ENCODE measurements around the gene SAV1.

Gene SAV1

DNA sequence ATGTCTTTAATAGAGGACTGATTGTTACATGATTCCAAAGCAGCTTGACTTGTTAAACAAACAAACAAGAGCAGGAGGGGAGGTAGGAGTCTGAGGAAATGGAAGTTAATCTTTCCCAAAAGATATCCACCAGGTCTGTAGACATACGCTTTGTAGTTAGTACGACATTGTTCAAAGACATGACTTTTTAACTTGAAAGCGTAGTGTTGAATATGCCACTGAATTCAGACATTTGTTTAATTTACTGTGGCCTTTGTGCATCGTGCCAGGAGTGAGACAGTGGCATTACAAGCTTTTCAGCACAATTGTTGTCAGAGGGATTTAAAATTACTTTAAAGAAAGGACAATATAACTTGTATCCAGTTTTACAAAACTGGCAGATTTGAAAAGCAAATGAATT, 53.0 kb downstream of the SAV1 start:
- ATAC-seq (ENCODE audit: insufficient read depth, low read depth) (no peak), DNase-seq (no peak)
- H3K9ac ChIP-seq (ENCODE audit: low read depth, low read length) = no peak overlapping the region
- no peak overlapping the region for H3K4me3 ChIP-seq (ENCODE audit: low read depth in 1 of 2, low read length in 2 of 2)
- no peak overlapping the region for H3K4me2 ChIP-seq (ENCODE audit: insufficient read depth, low read length)
- no peaks in the 10 kb centered on the region for H3K36me3 ChIP-seq (ENCODE audit: insufficient read depth, low read length)
- H3K27ac ChIP-seq (ENCODE audit: low read length) = no peak overlapping the region
- H3K27me3 ChIP-seq (ENCODE audit: insufficient read depth, low read length, poor library complexity) = no peaks in the 10 kb centered on the region
- TF ChIP-seq CTCF (IDR thresholded peaks at IDR 0.05; ENCODE audit: borderline replicate concordance, extremely low read depth, low read length, poor library complexity, severe bottlenecking) (no peak), EZH2 (IDR thresholded peaks at IDR 0.05; ENCODE audit: borderline replicate concordance, low read depth, low read length, severe bottlenecking) (no peak)
- no peaks in the 10 kb centered on the region for H4K20me1 ChIP-seq (ENCODE audit: insufficient read depth, low read length)
- H3K4me1 ChIP-seq (ENCODE audit: insufficient read depth, low read length) = no peaks in the 10 kb centered on the region
- no peak overlapping the region for H2AFZ ChIP-seq (ENCODE audit: low read depth, low read length)
- no peaks in the 10 kb centered on the region for H3K9me3 ChIP-seq (ENCODE audit: insufficient read depth, low read length, severe bottlenecking)
- no peaks in the 10 kb centered on the region for H3K79me2 ChIP-seq (ENCODE audit: insufficient read depth, low read length)

DNA sequence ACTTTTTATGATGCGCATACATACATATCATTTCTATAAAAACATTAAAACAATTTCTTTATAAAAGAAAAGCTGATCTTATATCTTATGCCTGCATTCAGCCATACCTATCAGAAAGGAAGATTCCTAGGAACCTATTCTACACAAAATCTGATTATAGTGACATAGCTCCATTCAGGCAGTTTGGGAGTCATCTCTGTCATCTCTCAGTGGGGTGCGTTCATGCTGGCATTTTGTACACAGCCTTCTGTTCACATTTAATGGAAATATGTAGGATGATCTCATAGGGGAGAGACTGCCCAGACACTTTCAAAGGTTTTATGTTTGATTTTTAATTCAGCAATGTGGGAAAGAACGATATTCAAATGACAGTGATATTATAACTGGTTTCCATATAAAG, 55.3 kb downstream of the SAV1 start:
- Histone ChIP-seq H3K4me1 (ENCODE audit: insufficient read depth, low read length) (no peaks in the 10 kb centered on the region), H2AFZ (ENCODE audit: low read depth, low read length) (no peak overlapping the region), H3K9me3 (ENCODE audit: insufficient read depth, low read length, severe bottlenecking) (no peaks in the 10 kb centered on the region), H3K9ac (ENCODE audit: low read depth, low read length) (no peak overlapping the region), H3K27ac (ENCODE audit: low read length) (no peak overlapping the region), H3K79me2 (ENCODE audit: insufficient read depth, low read length) (no peaks in the 10 kb centered on the region), H3K27me3 (ENCODE audit: insufficient read depth, low read length, poor library complexity) (no peaks in the 10 kb centered on the region), H3K4me3 (ENCODE audit: low read depth in 1 of 2, low read length in 2 of 2) (no peak overlapping the region), H3K4me2 (ENCODE audit: insufficient read depth, low read length) (no peak overlapping the region), H3K36me3 (ENCODE audit: insufficient read depth, low read length) (no peaks in the 10 kb centered on the region), H4K20me1 (ENCODE audit: insufficient read depth, low read length) (no peaks in the 10 kb centered on the region)
- no peak for TF ChIP-seq EZH2 (IDR thresholded peaks at IDR 0.05; ENCODE audit: borderline replicate concordance, low read depth, low read length, severe bottlenecking)
- TF ChIP-seq CTCF (IDR thresholded peaks at IDR 0.05; ENCODE audit: borderline replicate concordance, extremely low read depth, low read length, poor library complexity, severe bottlenecking) = no peak
- no peak for ATAC-seq (ENCODE audit: insufficient read depth, low read depth)
- no peak for DNase-seq

- no peak overlapping the region for H2AFZ ChIP-seq (ENCODE audit: low read depth, low read length)
- no peak overlapping the region for H3K4me2 ChIP-seq (ENCODE audit: insufficient read depth, low read length)
- H3K4me1 ChIP-seq (ENCODE audit: insufficient read depth, low read length) = no peaks in the 10 kb centered on the region
- no peak overlapping the region for H3K4me3 ChIP-seq (ENCODE audit: low read depth in 1 of 2, low read length in 2 of 2)
- ATAC-seq (ENCODE audit: insufficient read depth, low read depth) (no peak), DNase-seq (no peak)
- H3K9me3 ChIP-seq (ENCODE audit: insufficient read depth, low read length, severe bottlenecking) = no peaks in the 10 kb centered on the region
- H4K20me1 ChIP-seq (ENCODE audit: insufficient read depth, low read length) = no peaks in the 10 kb centered on the region
- no peaks in the 10 kb centered on the region for H3K36me3 ChIP-seq (ENCODE audit: insufficient read depth, low read length)
- H3K27ac ChIP-seq (ENCODE audit: low read length) = no peak overlapping the region
- no peaks in the 10 kb centered on the region for H3K79me2 ChIP-seq (ENCODE audit: insufficient read depth, low read length)
- H3K9ac ChIP-seq (ENCODE audit: low read depth, low read length) = no peak overlapping the region
- TF ChIP-seq CTCF (IDR thresholded peaks at IDR 0.05; ENCODE audit: borderline replicate concordance, extremely low read depth, low read length, poor library complexity, severe bottlenecking) = no peak
- TF ChIP-seq EZH2 (IDR thresholded peaks at IDR 0.05; ENCODE audit: borderline replicate concordance, low read depth, low read length, severe bottlenecking) = no peak
- H3K27me3 ChIP-seq (ENCODE audit: insufficient read depth, low read length, poor library complexity) = no peaks in the 10 kb centered on the region
These were observed 57.6 kb downstream of the SAV1 start for GRCh38 chr14:50610465-50610864.

DNA sequence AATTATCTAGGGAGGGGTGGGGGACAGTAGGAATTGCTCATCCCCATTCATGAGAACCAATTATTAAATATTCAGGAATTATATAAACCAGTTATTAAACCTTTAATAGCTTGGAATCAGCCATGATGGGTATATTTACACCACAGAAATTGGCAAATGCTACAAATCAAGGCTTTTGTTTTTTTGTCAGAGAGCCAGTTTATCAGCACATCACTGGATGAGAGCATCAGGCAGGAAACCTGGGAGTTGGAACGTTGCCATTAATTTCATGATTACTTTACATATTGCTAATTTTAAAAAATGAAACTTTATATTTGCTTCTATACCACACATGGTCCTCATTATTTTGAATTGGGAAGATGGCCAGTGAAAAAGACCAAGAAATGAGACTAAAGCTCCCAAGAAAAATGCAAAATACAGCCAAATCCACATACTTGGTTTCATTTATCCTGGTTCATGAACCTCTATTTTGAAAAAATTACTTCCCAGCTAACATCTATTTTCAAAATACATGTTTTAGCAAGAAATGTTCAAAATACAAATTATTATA, 59.7 kb downstream of the SAV1 start:
- H3K27me3 ChIP-seq (ENCODE audit: insufficient read depth, low read length, poor library complexity) = no peaks in the 10 kb centered on the region

More for the DNA sequence above, 59.7 kb downstream of the SAV1 start:
- H3K4me2 ChIP-seq (ENCODE audit: insufficient read depth, low read length) = no peak overlapping the region
- TF ChIP-seq EZH2 (IDR thresholded peaks at IDR 0.05; ENCODE audit: borderline replicate concordance, low read depth, low read length, severe bottlenecking) (no peak), CTCF (IDR thresholded peaks at IDR 0.05; ENCODE audit: borderline replicate concordance, extremely low read depth, low read length, poor library complexity, severe bottlenecking) (no peak)
- no peaks in the 10 kb centered on the region for H3K79me2 ChIP-seq (ENCODE audit: insufficient read depth, low read length)
- H3K9me3 ChIP-seq (ENCODE audit: insufficient read depth, low read length, severe bottlenecking) = no peaks in the 10 kb centered on the region
- H3K4me3 ChIP-seq (ENCODE audit: low read depth in 1 of 2, low read length in 2 of 2) = no peak overlapping the region
- no peak overlapping the region for H3K27ac ChIP-seq (ENCODE audit: low read length)
- H4K20me1 ChIP-seq (ENCODE audit: insufficient read depth, low read length) = no peaks in the 10 kb centered on the region
- no peak for ATAC-seq (ENCODE audit: insufficient read depth, low read depth)
- no peaks in the 10 kb centered on the region for H3K36me3 ChIP-seq (ENCODE audit: insufficient read depth, low read length)
- no peaks in the 10 kb centered on the region for H3K4me1 ChIP-seq (ENCODE audit: insufficient read depth, low read length)
- H3K9ac ChIP-seq (ENCODE audit: low read depth, low read length) = no peak overlapping the region
- DNase-seq = no peak
- H2AFZ ChIP-seq (ENCODE audit: low read depth, low read length) = no peak overlapping the region

Measured in DND-41 (cell line).